Thoracic aorta endothelial cell (primary cell): ENCODE measurements around the gene MADD. TPM values are rescaled to one million over a fixed set of nuclear protein-coding genes. Genes with fewer than 3 reads are reported as not detected.

Experiments
- total RNA-seq: library from RNA; depleted of rRNA; stranded (reverse); fragments of >200 nt; gene quantifications from 2 replicates; pipeline ENCODE4 v1.2.3, GENCODE V29; 2012

Gene MADD
- 20.5 and 25.5 TPM in 2 replicates for total RNA-seq

DNA sequence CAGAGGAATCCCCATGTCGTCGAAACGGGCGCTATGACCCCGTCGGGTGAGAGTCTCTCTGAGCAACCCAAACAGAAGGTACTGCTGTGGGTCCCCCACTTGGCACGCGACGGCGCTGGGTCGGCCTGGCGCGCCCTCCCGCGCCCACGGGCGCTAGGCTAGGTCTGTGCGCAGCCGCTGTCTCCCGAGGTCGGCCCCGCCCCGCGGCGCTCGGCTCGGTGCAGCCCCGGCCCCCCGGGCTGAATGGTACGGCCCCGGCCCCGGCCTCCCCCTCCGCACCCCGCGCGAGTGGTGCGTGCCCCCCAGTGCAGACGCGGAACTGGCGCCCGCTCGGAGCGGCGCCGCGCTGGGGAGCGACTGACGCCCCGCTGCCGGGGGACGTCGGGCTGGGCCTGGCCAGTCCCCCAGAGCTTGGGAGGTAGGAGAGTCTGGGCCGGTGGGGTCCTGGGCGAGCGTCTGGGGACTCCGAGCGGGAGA, at the start of gene MADD:
Gene MADD, plus strand, starts transcription at position 305 of the 477 bp plus-strand sequence.

DNA sequence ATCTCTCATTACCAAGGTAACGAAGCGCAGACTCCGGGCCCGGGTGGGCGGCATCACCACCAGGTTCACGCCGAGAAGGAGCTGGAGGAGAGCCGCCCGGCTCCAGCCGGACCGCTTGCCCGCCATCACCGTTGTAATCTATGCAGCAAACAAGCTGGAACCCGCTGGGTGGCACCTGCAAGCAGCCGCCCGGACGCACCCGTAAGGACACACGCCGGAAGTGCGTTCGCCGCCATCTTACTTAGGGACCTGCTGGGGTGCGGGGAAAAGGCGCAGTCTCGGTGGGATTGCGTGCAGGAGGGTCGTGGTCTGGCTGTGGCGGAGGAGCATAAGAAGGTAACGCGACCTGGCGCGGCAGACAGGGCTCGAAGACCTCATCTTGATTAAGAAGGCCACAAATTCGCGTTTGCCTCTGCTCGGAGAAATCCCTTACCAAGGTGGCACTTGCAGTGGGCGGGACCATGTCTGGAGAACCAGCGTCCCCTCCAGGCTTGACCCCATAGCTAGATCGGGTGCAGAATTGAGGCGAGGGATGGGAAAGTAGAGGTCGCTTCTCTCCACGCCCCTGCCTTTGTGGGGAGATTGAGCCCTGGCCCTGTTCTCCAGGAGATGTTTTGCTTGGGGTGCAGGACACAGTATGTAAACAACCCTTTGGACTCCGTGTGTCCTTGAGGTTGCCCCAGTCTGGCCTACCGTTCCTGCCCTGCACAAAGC, 21.1 kb upstream of the MADD start, which contains the start of gene ACP2:
Gene ACP2, minus strand, starts transcription at position 151 of the 714 bp plus-strand sequence. Its CDS starts 25 bp downstream, at position 126.

DNA sequence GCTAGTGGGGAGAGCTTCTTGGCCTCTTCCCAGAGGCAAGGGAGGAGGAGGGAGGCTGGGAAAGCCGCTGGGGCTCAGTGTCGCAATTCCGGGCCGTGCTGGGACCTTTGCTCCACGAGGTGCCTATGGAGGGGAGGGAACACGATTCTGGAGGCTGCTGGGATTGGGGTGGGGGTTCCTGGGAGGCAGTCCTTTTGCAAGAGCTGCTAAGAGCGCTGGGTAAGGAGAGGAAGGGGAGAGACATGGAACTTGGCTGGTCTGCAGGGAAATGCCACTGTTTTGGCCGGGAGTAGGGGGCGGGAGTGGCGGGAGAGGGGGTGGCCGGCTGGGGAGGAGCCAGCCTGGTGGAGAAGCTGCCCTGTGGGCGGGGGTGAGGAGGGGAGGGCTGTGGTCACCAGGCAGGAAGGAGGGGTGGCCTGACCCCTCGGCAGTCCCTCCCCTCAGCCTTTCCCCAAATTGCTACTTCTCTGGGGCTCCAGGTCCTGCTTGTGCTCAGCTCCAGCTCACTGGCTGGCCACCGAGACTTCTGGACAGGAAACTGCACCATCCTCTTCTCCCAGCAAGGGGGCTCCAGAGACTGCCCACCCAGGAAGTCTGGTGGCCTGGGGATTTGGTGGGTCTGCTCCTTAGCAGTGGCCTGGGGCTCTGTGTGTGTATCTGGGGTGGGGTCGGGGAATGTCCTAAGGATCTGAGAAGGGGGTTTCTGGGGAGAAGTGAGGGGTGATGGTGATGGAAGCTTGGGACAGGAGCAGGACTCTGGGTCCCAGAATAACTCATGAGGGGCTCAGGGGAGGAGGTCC, 12.2 kb upstream of the MADD start, which contains the start of gene NR1H3:
Gene NR1H3, plus strand, starts transcription at position 480 of the 800 bp plus-strand sequence. CDS start 1,221 bp downstream, outside the sequence.

DNA sequence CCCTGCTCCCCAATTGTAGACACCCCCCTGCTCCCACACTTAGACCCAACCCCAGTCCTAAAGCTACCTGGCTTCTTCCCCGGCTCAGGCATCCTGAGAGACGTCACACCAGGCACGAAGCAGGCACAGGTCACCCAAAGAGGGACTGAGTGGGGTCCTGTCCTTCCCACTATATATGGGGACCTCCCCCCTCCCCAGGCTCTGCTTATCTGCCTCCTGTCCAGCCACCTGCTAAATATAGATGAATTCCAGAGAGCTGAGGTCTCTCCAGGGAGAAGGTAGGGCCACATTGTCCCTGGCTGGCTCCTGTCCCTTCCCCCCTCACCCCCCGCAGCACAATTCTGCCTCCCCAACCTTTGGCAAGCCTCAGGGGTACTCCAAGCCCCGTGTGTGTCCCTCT, 82.6 kb downstream of the MADD start, which contains the start of gene MYBPC3:
Gene MYBPC3, minus strand, starts transcription at position 147 of the 400 bp plus-strand sequence. Its CDS starts 55 bp downstream, at position 92.

DNA sequence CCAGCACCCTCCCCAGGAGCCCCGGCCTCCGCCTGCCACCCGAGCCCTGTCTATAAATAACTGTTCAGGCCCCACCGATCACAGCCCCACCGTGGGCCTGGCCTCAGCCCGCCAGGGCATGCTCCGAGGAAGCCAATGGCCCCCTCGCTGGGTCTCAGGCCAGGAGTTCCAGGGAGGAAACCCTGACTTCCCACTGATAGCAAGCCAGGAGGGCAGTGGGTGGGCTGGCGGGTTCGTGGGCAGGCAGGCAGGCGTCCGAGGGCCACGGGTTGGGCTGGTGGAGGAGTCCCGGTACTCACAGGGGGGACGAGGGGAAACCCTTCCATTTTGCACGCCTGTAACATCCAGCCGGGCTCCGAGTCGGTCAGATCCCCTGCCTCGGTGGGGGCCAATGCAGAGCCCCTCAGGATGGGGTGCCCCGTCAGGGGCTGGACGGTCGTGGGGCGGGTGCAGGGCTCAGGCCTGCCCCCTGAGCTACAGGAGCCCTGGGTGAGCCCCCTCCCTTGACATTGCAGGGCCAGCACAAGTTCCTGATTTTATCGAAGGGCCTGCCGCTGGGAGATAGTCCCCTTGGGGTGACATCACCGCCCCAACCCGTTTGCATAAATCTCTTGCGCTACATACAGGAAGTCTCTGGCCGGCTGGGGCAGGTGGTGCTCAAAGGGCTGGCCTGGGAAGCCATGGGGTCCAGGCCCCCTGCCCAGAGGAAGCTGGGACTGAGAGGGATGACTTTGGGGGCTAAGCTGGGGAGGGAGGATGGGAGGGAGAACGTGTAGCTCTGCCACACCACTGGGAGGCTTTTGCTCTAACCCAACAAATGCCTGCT, 108.3 kb downstream of the MADD start, which contains the start of gene SPI1:
Gene SPI1, minus strand, starts transcription at position 538 of the 826 bp plus-strand sequence. Its CDS starts 194 bp downstream, at position 344.

Other genes starting within 250 kb of the MADD start
- gene ARFGAP2, start 93.3 kb upstream of the MADD start, total RNA-seq: 113 and 145 TPM in 2 replicates
- gene PACSIN3, start 83.7 kb upstream of the MADD start, total RNA-seq: 13.0 and 14.6 TPM in 2 replicates
- 85.0 and 103 TPM in 2 replicates for gene DDB2, start 55.2 kb upstream of the MADD start, total RNA-seq
- gene ACP2, start 21.3 kb upstream of the MADD start, total RNA-seq: 23.5 and 27.3 TPM in 2 replicates
- 2.8 and 3.2 TPM in 2 replicates for gene NR1H3, start 12.1 kb upstream of the MADD start, total RNA-seq
- not detected in 2 replicates for gene MYBPC3, start 82.6 kb downstream of the MADD start, total RNA-seq
- gene SPI1, start 108.4 kb downstream of the MADD start, total RNA-seq: not detected in 2 replicates
- gene SLC39A13, start 138.5 kb downstream of the MADD start, total RNA-seq: 49.7 and 51.1 TPM in 2 replicates
- 165 and 178 TPM in 2 replicates for gene PSMC3, start 156.3 kb downstream of the MADD start, total RNA-seq
- gene RAPSN, start 179.0 kb downstream of the MADD start, total RNA-seq: 0.07 and 0.13 TPM in 2 replicates